ENCODE results near the gene COL25A1. TPM values are rescaled to one million over a fixed set of nuclear protein-coding genes. Genes with fewer than 3 reads are reported as not detected.

COL25A1 gene
- total RNA-seq, 1 experiment from 2014 or later: not detected

DNA sequence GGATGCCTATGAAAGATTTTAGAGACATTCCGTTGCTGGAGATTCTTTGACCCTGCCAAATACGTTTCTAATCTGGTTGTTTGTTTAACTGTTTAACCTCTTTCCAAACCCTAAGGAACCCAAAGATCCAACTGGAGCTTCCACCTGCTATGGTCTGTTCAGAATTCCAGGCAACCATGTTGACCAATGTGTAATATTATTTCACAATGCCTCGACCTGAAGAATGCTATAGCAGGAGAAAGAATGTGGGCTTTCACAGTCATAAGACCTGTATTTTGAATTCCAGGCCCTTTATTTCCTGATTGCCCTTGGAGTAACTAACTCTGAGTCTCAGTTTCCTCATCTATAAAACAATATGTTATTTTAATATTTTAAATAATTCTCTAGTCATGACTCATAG is 90.8 kb downstream of the COL25A1 start:
- CTCF ChIA-PET: no interaction called here

DNA sequence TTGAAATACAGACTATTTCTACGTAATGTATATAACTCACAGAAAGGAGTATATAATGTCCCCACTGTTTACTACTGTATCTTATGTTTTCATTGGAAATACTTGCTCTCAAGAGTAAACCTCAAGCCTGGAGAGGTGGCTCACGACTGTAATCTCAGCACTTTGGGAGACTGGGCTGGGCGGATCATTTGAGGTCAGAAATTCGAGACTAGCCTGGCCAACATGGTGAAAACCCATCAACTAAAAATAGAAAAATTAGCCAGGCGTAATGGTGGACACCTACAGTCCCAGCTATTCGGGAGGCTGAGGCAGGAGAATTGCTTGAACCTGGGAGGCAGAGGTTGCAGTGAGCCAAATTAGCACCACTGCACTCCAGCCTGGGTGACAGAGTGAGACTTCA is 92.8 kb downstream of the COL25A1 start:
- no peak for DNase-seq
- intact Hi-C loops (cut with micrococcal nuclease; ENCODE audit: unreplicated experiment): no loop called here
- H3K27me3 Mint-ChIP-seq (ENCODE audit: unreplicated experiment): no peaks in the 10 kb centered on the region
- CTCF ChIA-PET: no interaction called here
- no peak overlapping the region for H3K27ac Mint-ChIP-seq (ENCODE audit: unreplicated experiment)
- TF ChIP-seq, protein P1, sequence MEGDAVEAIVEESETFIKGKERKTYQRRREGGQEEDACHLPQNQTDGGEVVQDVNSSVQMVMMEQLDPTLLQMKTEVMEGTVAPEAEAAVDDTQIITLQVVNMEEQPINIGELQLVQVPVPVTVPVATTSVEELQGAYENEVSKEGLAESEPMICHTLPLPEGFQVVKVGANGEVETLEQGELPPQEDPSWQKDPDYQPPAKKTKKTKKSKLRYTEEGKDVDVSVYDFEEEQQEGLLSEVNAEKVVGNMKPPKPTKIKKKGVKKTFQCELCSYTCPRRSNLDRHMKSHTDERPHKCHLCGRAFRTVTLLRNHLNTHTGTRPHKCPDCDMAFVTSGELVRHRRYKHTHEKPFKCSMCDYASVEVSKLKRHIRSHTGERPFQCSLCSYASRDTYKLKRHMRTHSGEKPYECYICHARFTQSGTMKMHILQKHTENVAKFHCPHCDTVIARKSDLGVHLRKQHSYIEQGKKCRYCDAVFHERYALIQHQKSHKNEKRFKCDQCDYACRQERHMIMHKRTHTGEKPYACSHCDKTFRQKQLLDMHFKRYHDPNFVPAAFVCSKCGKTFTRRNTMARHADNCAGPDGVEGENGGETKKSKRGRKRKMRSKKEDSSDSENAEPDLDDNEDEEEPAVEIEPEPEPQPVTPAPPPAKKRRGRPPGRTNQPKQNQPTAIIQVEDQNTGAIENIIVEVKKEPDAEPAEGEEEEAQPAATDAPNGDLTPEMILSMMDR (IDR thresholded peaks at IDR 0.05; ENCODE audit: unreplicated experiment): no peak
- H3K4me1 Mint-ChIP-seq (ENCODE audit: low read depth, unreplicated experiment): no peaks in the 10 kb centered on the region
- H3K4me3 Mint-ChIP-seq (ENCODE audit: low read depth, unreplicated experiment): no peak overlapping the region
- H3K9me3 Mint-ChIP-seq (ENCODE audit: low read depth, unreplicated experiment): no peaks in the 10 kb centered on the region
- BruUV-seq (replicated peaks): no TSS peak
- no peaks in the 10 kb centered on the region for H3K36me3 Mint-ChIP-seq (ENCODE audit: insufficient read depth, unreplicated experiment)

More for the DNA sequence above, 90.8 kb downstream of the COL25A1 start:
- no peaks in the 10 kb centered on the region for H3K27me3 Mint-ChIP-seq (ENCODE audit: unreplicated experiment)
- no peak for DNase-seq
- H3K36me3 Mint-ChIP-seq (ENCODE audit: insufficient read depth, unreplicated experiment): no peaks in the 10 kb centered on the region
- H3K27ac Mint-ChIP-seq (ENCODE audit: unreplicated experiment): no peak overlapping the region
- no peak overlapping the region for H3K4me3 Mint-ChIP-seq (ENCODE audit: low read depth, unreplicated experiment)
- TF ChIP-seq, protein P1 (IDR thresholded peaks at IDR 0.05; ENCODE audit: unreplicated experiment): no peak
- intact Hi-C loops (cut with micrococcal nuclease; ENCODE audit: unreplicated experiment): no loop called here
- no peaks in the 10 kb centered on the region for H3K4me1 Mint-ChIP-seq (ENCODE audit: low read depth, unreplicated experiment)
- no TSS peak for BruUV-seq (replicated peaks)
- H3K9me3 Mint-ChIP-seq (ENCODE audit: low read depth, unreplicated experiment): no peaks in the 10 kb centered on the region

DNA sequence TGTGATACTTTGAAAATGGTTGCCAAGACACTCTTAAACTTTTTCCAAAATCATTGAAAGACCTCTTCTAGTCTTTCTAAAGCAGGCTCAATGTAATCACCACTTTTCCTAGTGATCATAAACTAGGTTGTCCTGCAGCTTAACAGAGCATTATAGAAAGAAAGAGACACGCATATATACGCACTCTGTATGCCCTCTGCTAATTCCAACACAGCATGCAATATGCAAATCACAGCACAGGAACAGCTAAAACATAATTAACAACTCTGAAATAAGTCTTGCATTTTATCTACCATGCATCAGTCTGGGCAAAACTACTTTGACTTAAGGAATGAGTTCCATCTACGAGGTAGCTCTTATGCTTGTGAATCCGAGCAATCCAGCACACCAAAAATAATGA is 94.6 kb downstream of the COL25A1 start:
- H3K4me3 Mint-ChIP-seq (ENCODE audit: low read depth, unreplicated experiment): no peak overlapping the region
- H3K9me3 Mint-ChIP-seq (ENCODE audit: low read depth, unreplicated experiment): no peaks in the 10 kb centered on the region
- H3K36me3 Mint-ChIP-seq (ENCODE audit: insufficient read depth, unreplicated experiment): no peaks in the 10 kb centered on the region
- H3K27me3 Mint-ChIP-seq (ENCODE audit: unreplicated experiment): no peaks in the 10 kb centered on the region
- no TSS peak for BruUV-seq (replicated peaks)
- no peaks in the 10 kb centered on the region for H3K4me1 Mint-ChIP-seq (ENCODE audit: low read depth, unreplicated experiment)
- intact Hi-C loops (cut with micrococcal nuclease; ENCODE audit: unreplicated experiment): no loop called here
- H3K27ac Mint-ChIP-seq (ENCODE audit: unreplicated experiment): no peak overlapping the region
- TF ChIP-seq, protein P1 (IDR thresholded peaks at IDR 0.05; ENCODE audit: unreplicated experiment): no peak
- DNase-seq: no peak
- CTCF ChIA-PET: no interaction called here

DNA sequence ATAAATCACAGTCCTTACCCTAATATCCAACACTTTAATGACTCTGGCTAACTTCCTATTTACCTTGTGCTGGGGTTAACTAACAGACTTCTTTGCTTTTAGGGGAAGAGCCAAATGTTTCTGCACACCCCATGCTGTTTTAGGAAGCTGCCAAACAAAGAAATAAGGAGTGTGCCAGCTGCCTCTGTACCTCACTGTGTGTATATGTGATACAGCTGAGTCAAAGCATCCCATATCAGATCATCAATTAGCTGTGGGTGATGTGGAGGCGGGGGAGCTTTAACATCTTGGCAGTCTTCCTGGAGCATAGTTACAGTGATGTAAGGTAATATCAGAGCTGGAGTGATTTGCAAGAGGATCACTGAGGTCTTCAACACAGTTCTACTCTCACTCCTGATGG is 95.4 kb downstream of the COL25A1 start:
- CTCF ChIA-PET: no interaction called here
- TF ChIP-seq, protein P1 (IDR thresholded peaks at IDR 0.05; ENCODE audit: unreplicated experiment): no peak
- Mint-ChIP-seq H3K27ac (ENCODE audit: unreplicated experiment) (no peak overlapping the region), H3K36me3 (ENCODE audit: insufficient read depth, unreplicated experiment) (no peaks in the 10 kb centered on the region), H3K4me1 (ENCODE audit: low read depth, unreplicated experiment) (no peaks in the 10 kb centered on the region), H3K9me3 (ENCODE audit: low read depth, unreplicated experiment) (no peaks in the 10 kb centered on the region), H3K4me3 (ENCODE audit: low read depth, unreplicated experiment) (no peak overlapping the region), H3K27me3 (ENCODE audit: unreplicated experiment) (no peaks in the 10 kb centered on the region)
- BruUV-seq (replicated peaks): no TSS peak
- no peak for DNase-seq
- intact Hi-C loops (cut with micrococcal nuclease; ENCODE audit: unreplicated experiment): no loop called here

DNA sequence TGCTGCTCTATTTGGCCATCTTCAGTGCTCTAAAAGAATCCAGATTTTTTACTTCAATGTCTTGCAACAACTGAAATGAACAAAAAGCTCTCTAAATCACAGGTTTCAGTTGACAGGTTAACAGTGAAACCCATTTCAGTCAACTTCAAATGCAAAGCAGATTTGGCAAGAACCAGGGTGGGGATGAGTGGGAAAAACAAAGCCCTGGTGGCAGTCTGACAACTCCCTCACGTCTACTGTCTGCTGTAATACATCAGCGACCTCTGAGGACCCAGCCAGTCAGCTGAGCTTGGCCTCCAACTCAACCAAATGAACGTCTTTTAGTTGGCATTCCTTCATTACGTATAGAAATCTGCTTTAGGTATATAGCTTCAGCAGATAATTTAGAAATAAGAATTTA is 95.8 kb downstream of the COL25A1 start:
- intact Hi-C loops (cut with micrococcal nuclease; ENCODE audit: unreplicated experiment): no loop called here
- H3K9me3 Mint-ChIP-seq (ENCODE audit: low read depth, unreplicated experiment): no peaks in the 10 kb centered on the region
- H3K4me3 Mint-ChIP-seq (ENCODE audit: low read depth, unreplicated experiment): no peak overlapping the region
- TF ChIP-seq, protein P1 (IDR thresholded peaks at IDR 0.05; ENCODE audit: unreplicated experiment): no peak
- no peak for DNase-seq
- H3K27me3 Mint-ChIP-seq (ENCODE audit: unreplicated experiment): no peaks in the 10 kb centered on the region
- CTCF ChIA-PET: no interaction called here
- no peaks in the 10 kb centered on the region for H3K36me3 Mint-ChIP-seq (ENCODE audit: insufficient read depth, unreplicated experiment)
- H3K4me1 Mint-ChIP-seq (ENCODE audit: low read depth, unreplicated experiment): no peaks in the 10 kb centered on the region
- no TSS peak for BruUV-seq (replicated peaks)
- no peak overlapping the region for H3K27ac Mint-ChIP-seq (ENCODE audit: unreplicated experiment)
